GM23338 (cell line): Measurements from ENCODE around the gene FRMD4A. TPM values are rescaled to one million over a fixed set of nuclear protein-coding genes. Genes with fewer than 3 reads are reported as not detected.
A peak's percentile ranks its signal among the peaks of the same experiment; 100 is the strongest.

Source experiments
- ATAC-seq: fragments of 200-7000 bp; cut with Tn5 transposase; 3 replicates; pipeline ENCODE4 v1.9.1; 2020
- DNase-seq: peaks from one replicate; pipeline ENCODE4 v3.0.0-alpha.2; 2015; ENCODE audit warnings: low spot score
- H2AFZ ChIP-seq: fragments of 200-600 bp; sonication (generic); 2 replicates; pipeline ENCODE4 v1.8.0; 2016; ENCODE audit warnings: antibody characterized with exemption, mild to moderate bottlenecking, moderate library complexity
- H3F3A ChIP-seq: fragments of 200-600 bp; sonication (generic); replicated peaks from 2 replicates; pipeline ENCODE4 v1.8.0; 2017; ENCODE audit warnings: antibody characterized with exemption, mixed run types, low read depth
- H3K27ac ChIP-seq: fragments of 200-600 bp; sonication (generic); 2 replicates; pipeline ENCODE4 v1.6.1; 2016; ENCODE audit warnings: low read depth
- H3K27me3 ChIP-seq: fragments of 200-600 bp; sonication (generic); 2 replicates; pipeline ENCODE4 v1.8.0; 2016; ENCODE audit warnings: mild to moderate bottlenecking, mixed run types, moderate library complexity; ENCODE audit not compliant: insufficient read depth
- H3K36me3 ChIP-seq: fragments of 200-600 bp; sonication (generic); 2 replicates; pipeline ENCODE4 v1.8.0; 2016; ENCODE audit warnings: mild to moderate bottlenecking; ENCODE audit not compliant: insufficient read depth
- H3K4me1 ChIP-seq: fragments of 200-600 bp; sonication (generic); 2 replicates; pipeline ENCODE4 v1.8.0; 2016; ENCODE audit warnings: mild to moderate bottlenecking, moderate library complexity; ENCODE audit not compliant: insufficient read depth
- H3K4me2 ChIP-seq: fragments of 200-600 bp; sonication (generic); 2 replicates; pipeline ENCODE4 v1.7.1; 2017; ENCODE audit warnings: mixed run types
- H3K4me3 ChIP-seq: fragments of 200-600 bp; sonication (generic); 2 replicates; pipeline ENCODE4 v1.6.1; 2016; ENCODE audit warnings: mixed run types
- H3K79me2 ChIP-seq: fragments of 200-600 bp; sonication (generic); replicated peaks from 2 replicates; pipeline ENCODE4 v1.8.0; 2017; ENCODE audit warnings: mild to moderate bottlenecking; ENCODE audit not compliant: insufficient read depth
- H3K9me2 ChIP-seq: fragments of 200-600 bp; sonication (generic); 2 replicates; pipeline ENCODE4 v1.8.0; 2017; ENCODE audit not compliant: insufficient read depth
- H4K20me1 ChIP-seq: fragments of 200-600 bp; sonication (generic); replicated peaks from 2 replicates; pipeline ENCODE4 v1.8.0; 2017; ENCODE audit warnings: mild to moderate bottlenecking; ENCODE audit not compliant: insufficient read depth
- H3K27ac Mint-ChIP-seq: 2 replicates; pipeline ENCODE4 v1.8.0; 2020; ENCODE audit warnings: inconsistent platforms, mild to moderate bottlenecking, moderate library complexity, mixed read lengths
- H3K27me3 Mint-ChIP-seq: 3 replicates; pipeline ENCODE4 v1.8.0; 2022; ENCODE audit warnings: low read depth, mild to moderate bottlenecking, moderate library complexity, mixed read lengths, inconsistent platforms; ENCODE audit not compliant: insufficient read depth, poor library complexity
- H3K36me3 Mint-ChIP-seq: 3 replicates; pipeline ENCODE4 v1.8.0; 2021; ENCODE audit warnings: low read depth, mild to moderate bottlenecking, inconsistent platforms, moderate library complexity, mixed read lengths
- H3K4me1 Mint-ChIP-seq: 3 replicates; pipeline ENCODE4 v1.8.0; 2020; ENCODE audit warnings: mild to moderate bottlenecking, inconsistent platforms, mixed read lengths
- H3K4me3 Mint-ChIP-seq: 3 replicates; pipeline ENCODE4 v1.8.0; 2021; ENCODE audit warnings: moderate library complexity, mild to moderate bottlenecking, inconsistent platforms, mixed read lengths
- H3K9me3 Mint-ChIP-seq: 3 replicates; pipeline ENCODE4 v1.8.0; 2020; ENCODE audit warnings: moderate library complexity, mild to moderate bottlenecking, inconsistent platforms, mixed read lengths
- EZH2phosphoT487 ChIP-seq: fragments of 200-600 bp; sonication (generic); IDR thresholded peaks from one replicate; pipeline ENCODE4 v1.8.1; 2018; ENCODE audit warnings: antibody characterized with exemption; ENCODE audit not compliant: unreplicated experiment
- POLR2AphosphoS5 ChIP-seq: IDR thresholded peaks from 2 replicates; pipeline ENCODE4 v1.6.1; 2016; ENCODE audit warnings: antibody characterized with exemption, low read depth
- STAT1 ChIP-seq: IDR thresholded peaks from one replicate; pipeline ENCODE4 v1.6.1; 2016; ENCODE audit warnings: antibody characterized with exemption; ENCODE audit not compliant: unreplicated experiment
- ZNF114 ChIP-seq: fragments of 250-450 bp; sonication (Bioruptor Pico); IDR thresholded peaks from 2 replicates; pipeline ENCODE4 v1.5.0; 2020; ENCODE audit warnings: mild to moderate bottlenecking, moderate library complexity
- polyA plus RNA-seq: library from polyadenylated mRNA; unstranded; fragments of >200 nt; fragmentation: Nextera tagmentation; extraction: Ambion mirVana; gene quantifications from 2 replicates; pipeline ENCODE4 v1.2.1, GENCODE V29; 2016
- total RNA-seq: library from RNA; depleted of rRNA; stranded (reverse); fragments of >200 nt; shearing (Covaris generic); gene quantifications from 2 replicates; pipeline ENCODE4 v1.2.3, GENCODE V29; 2014
- TF ChIP-seq, protein P1 (sequence below): IDR thresholded peaks from 2 replicates; pipeline ENCODE4 v1.6.1; 2016; ENCODE audit warnings: antibody characterized with exemption
- TF ChIP-seq, protein P2 (sequence below): fragments of 250-450 bp; sonication (Bioruptor Pico); IDR thresholded peaks from 2 replicates; pipeline ENCODE4 v1.5.0; 2020; ENCODE audit warnings: mild to moderate bottlenecking, moderate library complexity
- TF ChIP-seq, protein P3 (sequence below): IDR thresholded peaks from one replicate; pipeline ENCODE4 v1.6.1; 2018; ENCODE audit warnings: antibody characterized with exemption; ENCODE audit not compliant: unreplicated experiment

The FRMD4A gene
- total and polyA plus RNA-seq, 2 experiments from 2014 or later = 14.0 to 20.1 TPM

DNA sequence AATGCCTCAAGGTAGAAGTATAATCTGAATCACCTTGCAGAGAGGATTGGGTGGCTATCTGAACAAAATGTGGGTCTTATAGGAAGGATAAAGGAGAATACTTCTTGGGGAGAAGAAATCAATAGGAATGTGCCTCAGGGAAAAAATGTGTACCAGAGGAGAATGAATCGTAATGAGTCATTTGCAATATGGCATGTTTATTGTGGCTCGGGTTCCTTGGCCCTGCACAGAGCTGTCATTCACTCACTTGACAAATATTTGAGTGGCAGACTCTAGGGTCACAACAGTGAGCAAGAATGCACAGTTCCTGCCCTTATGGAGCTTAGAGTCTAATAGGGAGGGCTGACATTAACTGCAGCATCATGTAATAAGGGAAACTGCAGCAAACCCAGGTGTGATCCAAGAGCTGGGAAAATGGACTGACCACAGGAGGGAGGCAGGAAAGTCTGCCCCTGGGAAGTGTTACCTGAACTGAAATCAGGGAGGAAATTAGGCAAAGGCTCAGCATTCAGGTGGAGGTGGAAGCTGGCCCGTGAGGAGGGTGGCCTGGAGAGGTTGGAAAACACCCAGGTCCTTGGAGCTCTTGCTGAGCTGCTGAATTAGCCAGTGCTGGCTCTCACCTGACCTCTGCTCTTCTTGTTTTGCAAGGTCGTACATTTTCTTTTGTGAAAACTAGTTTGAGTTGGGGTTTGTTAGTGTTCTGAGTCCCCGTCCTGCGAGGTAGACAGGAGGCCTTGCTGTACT lies 203.9 kb downstream of the FRMD4A start:
- Mint-ChIP-seq H3K36me3 (no peaks in the 10 kb centered on the region), H3K4me1 (peaks cover 18% of the 10 kb centered on the region), H3K9me3 (no peaks in the 10 kb centered on the region), H3K4me3 (no peak overlapping the region), H3K27me3 (peaks cover 2% of the 10 kb centered on the region), H3K27ac (no peak overlapping the region)
- H3K27me3 ChIP-seq = no peaks in the 10 kb centered on the region
- no peak overlapping the region for H3K4me2 ChIP-seq
- H3K9me2 ChIP-seq = no peaks in the 10 kb centered on the region
- no peaks in the 10 kb centered on the region for H3F3A ChIP-seq
- H3K27ac ChIP-seq = 0 out of 2 replicates have a peak overlapping the region, but pooled peaks have one; percentile 39
- no peak for DNase-seq
- no peak; the same call in 2 of the 3 replicates for ATAC-seq
- peaks cover 5% of the 10 kb centered on the region; the same call in 1 of the 2 replicates for H3K4me1 ChIP-seq
- H3K36me3 ChIP-seq = no peaks in the 10 kb centered on the region
- no peaks in the 10 kb centered on the region for H4K20me1 ChIP-seq
- H3K4me3 ChIP-seq = no peak overlapping the region
- H2AFZ ChIP-seq = no peak overlapping the region
- H3K79me2 ChIP-seq = no peaks in the 10 kb centered on the region
- TF ChIP-seq EZH2phosphoT487 (no peak), STAT1 (no peak), ZNF114 (CRISPR knock-in tag) (no peak), POLR2AphosphoS5 (no peak)
- TF ChIP-seq, protein P1, sequence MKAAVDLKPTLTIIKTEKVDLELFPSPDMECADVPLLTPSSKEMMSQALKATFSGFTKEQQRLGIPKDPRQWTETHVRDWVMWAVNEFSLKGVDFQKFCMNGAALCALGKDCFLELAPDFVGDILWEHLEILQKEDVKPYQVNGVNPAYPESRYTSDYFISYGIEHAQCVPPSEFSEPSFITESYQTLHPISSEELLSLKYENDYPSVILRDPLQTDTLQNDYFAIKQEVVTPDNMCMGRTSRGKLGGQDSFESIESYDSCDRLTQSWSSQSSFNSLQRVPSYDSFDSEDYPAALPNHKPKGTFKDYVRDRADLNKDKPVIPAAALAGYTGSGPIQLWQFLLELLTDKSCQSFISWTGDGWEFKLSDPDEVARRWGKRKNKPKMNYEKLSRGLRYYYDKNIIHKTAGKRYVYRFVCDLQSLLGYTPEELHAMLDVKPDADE = no peak
- TF ChIP-seq, protein P2, sequence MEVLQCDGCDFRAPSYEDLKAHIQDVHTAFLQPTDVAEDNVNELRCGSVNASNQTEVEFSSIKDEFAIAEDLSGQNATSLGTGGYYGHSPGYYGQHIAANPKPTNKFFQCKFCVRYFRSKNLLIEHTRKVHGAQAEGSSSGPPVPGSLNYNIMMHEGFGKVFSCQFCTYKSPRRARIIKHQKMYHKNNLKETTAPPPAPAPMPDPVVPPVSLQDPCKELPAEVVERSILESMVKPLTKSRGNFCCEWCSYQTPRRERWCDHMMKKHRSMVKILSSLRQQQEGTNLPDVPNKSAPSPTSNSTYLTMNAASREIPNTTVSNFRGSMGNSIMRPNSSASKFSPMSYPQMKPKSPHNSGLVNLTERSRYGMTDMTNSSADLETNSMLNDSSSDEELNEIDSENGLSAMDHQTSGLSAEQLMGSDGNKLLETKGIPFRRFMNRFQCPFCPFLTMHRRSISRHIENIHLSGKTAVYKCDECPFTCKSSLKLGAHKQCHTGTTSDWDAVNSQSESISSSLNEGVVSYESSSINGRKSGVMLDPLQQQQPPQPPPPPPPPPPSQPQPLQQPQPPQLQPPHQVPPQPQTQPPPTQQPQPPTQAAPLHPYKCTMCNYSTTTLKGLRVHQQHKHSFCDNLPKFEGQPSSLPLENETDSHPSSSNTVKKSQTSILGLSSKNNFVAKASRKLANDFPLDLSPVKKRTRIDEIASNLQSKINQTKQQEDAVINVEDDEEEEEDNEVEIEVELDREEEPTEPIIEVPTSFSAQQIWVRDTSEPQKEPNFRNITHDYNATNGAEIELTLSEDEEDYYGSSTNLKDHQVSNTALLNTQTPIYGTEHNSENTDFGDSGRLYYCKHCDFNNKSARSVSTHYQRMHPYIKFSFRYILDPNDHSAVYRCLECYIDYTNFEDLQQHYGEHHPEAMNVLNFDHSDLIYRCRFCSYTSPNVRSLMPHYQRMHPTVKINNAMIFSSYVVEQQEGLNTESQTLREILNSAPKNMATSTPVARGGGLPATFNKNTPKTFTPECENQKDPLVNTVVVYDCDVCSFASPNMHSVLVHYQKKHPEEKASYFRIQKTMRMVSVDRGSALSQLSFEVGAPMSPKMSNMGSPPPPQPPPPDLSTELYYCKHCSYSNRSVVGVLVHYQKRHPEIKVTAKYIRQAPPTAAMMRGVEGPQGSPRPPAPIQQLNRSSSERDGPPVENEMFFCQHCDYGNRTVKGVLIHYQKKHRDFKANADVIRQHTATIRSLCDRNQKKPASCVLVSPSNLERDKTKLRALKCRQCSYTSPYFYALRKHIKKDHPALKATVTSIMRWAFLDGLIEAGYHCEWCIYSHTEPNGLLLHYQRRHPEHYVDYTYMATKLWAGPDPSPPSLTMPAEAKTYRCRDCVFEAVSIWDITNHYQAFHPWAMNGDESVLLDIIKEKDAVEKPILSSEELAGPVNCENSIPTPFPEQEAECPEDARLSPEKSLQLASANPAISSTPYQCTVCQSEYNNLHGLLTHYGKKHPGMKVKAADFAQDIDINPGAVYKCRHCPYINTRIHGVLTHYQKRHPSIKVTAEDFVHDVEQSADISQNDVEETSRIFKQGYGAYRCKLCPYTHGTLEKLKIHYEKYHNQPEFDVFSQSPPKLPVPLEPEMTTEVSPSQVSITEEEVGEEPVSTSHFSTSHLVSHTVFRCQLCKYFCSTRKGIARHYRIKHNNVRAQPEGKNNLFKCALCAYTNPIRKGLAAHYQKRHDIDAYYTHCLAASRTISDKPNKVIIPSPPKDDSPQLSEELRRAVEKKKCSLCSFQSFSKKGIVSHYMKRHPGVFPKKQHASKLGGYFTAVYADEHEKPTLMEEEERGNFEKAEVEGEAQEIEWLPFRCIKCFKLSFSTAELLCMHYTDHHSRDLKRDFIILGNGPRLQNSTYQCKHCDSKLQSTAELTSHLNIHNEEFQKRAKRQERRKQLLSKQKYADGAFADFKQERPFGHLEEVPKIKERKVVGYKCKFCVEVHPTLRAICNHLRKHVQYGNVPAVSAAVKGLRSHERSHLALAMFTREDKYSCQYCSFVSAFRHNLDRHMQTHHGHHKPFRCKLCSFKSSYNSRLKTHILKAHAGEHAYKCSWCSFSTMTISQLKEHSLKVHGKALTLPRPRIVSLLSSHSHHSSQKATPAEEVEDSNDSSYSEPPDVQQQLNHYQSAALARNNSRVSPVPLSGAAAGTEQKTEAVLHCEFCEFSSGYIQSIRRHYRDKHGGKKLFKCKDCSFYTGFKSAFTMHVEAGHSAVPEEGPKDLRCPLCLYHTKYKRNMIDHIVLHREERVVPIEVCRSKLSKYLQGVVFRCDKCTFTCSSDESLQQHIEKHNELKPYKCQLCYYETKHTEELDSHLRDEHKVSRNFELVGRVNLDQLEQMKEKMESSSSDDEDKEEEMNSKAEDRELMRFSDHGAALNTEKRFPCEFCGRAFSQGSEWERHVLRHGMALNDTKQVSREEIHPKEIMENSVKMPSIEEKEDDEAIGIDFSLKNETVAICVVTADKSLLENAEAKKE (CRISPR knock-in tag) = no peak
- TF ChIP-seq, protein P3, sequence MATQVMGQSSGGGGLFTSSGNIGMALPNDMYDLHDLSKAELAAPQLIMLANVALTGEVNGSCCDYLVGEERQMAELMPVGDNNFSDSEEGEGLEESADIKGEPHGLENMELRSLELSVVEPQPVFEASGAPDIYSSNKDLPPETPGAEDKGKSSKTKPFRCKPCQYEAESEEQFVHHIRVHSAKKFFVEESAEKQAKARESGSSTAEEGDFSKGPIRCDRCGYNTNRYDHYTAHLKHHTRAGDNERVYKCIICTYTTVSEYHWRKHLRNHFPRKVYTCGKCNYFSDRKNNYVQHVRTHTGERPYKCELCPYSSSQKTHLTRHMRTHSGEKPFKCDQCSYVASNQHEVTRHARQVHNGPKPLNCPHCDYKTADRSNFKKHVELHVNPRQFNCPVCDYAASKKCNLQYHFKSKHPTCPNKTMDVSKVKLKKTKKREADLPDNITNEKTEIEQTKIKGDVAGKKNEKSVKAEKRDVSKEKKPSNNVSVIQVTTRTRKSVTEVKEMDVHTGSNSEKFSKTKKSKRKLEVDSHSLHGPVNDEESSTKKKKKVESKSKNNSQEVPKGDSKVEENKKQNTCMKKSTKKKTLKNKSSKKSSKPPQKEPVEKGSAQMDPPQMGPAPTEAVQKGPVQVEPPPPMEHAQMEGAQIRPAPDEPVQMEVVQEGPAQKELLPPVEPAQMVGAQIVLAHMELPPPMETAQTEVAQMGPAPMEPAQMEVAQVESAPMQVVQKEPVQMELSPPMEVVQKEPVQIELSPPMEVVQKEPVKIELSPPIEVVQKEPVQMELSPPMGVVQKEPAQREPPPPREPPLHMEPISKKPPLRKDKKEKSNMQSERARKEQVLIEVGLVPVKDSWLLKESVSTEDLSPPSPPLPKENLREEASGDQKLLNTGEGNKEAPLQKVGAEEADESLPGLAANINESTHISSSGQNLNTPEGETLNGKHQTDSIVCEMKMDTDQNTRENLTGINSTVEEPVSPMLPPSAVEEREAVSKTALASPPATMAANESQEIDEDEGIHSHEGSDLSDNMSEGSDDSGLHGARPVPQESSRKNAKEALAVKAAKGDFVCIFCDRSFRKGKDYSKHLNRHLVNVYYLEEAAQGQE = no peak
